Glomerular visceral epithelial cell (primary cell): ENCODE results near the gene PTDSS2.

Source experiments
- DNase-seq: peaks from one replicate; pipeline ENCODE4 v3.0.0-alpha.2; 2016; ENCODE audit errors: extremely low spot score

Gene PTDSS2

DNA sequence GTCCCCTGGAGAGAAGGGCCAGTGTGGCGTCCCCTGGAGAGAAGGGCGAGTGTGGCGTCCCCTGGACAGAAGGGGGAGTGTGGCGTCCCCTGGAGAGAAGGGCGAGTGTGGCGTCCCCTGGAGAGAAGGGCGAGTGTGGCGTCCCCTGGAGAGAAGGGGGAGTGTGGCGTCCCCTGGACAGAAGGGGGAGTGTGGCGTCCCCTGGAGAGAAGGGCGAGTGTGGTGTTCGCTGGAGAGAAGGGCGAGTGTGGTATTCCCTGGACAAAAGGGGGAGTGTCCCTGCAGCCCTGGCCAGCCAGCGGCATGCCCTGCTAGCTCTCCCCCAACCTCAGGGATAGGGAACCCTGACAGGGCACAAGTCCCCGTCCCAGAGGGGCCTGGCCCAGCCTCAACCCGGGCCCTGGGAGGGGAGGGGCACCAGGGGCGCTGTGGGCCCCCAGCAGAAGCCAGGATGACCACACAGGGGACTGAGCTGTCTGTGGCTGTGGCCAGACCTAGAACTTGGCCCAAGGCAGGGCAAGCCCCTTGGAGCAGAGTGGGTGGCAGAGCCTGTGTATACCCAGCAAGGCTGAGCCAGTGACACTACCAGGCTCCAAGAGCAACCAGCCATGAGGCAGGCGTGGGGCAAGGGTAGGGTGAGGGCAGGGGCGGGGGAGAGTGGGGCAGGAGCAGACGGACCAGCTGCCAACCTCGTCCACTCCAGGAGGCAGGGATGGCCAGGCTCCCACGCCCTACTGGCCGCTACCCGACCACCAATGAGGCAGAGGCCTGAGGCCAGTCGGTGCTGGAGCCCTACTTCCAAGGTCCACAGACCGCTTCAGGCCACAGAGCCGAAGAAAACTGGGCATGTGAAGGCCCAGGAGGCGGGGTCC lies 81.1 kb downstream of the PTDSS2 start:
- DNase-seq = no peak

DNA sequence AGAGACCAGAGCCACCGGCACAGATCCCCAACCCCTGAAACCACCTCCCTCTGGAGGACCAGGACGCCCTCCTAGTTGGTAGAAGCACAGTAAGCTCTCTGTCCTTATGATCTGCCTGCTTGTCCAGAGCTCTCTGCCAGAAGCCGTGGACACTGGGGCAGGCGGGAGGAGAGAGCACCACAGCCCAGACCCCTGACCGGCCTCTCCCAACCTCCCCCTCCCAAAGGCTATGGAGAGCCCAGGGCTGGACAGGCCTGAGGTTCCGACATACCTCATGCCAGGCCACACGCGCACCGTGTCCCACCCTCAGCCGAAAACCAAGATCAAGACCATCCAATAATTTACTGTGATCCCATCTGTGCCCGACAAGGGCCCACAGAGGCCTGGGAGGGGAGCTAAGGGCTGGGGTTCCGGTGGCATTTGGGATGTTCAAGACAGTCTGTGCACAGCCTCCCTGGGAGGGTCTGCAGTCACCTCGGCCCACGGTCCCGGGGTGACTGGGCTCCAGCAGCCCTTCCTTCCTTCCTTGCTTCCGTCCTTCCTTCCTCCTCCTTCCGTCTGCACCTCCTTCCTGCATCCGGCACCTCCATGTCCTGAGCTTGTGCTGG lies 81.9 kb downstream of the PTDSS2 start:
- no peak for DNase-seq

DNA sequence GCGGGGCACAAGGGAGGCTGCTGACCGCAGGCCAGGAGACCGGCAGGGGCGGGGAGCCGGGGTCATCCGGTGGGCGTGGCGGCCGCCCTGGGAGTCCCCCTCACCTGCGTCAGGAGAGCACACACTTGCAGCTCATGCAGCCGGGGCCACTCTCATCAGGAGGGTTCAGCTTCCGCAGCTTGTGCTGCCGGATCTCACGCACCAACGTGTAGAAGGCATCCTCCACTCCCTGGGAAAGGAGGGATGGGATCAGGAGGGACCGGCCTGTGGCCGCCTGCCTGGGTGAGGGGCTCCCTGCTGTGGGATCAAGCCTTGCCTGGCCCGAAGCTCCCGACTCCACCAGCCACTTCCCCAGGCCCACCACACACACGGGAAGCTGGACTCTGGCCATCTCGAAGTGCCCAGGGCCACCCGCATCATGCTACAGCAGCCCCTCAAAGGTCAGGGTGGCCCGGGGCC lies 82.5 kb downstream of the PTDSS2 start:
- no peak for DNase-seq

DNA sequence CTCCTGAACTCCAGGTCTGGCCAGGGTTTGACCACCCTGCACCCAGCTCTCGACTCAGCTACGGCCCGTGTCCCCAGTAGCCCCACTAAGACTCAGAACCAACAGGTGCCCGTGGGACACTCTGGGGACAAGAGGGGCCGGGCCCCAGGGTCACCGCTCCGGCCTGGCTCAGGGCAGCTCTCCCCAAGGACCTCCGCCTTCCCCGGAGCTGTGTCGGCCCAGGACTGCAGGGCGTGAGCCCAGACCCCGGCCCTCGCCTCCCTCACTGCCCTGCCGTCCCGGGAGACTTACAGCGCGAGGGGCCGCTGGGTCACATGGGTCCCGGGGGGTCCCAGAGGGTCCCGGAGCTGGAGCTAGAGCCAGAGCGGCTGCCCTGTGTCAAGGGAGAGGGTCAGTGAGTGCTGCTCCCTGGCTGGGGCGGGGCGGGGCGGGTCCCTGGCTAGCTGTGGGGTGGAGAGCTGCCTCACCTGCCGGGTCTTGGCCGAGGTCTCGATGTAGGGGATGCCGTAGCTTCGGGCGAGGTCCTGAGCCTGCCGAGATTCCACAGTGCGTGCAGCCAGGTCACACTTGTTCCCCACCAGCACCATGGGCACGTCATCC lies 83.0 kb downstream of the PTDSS2 start:
- DNase-seq = no peak

DNA sequence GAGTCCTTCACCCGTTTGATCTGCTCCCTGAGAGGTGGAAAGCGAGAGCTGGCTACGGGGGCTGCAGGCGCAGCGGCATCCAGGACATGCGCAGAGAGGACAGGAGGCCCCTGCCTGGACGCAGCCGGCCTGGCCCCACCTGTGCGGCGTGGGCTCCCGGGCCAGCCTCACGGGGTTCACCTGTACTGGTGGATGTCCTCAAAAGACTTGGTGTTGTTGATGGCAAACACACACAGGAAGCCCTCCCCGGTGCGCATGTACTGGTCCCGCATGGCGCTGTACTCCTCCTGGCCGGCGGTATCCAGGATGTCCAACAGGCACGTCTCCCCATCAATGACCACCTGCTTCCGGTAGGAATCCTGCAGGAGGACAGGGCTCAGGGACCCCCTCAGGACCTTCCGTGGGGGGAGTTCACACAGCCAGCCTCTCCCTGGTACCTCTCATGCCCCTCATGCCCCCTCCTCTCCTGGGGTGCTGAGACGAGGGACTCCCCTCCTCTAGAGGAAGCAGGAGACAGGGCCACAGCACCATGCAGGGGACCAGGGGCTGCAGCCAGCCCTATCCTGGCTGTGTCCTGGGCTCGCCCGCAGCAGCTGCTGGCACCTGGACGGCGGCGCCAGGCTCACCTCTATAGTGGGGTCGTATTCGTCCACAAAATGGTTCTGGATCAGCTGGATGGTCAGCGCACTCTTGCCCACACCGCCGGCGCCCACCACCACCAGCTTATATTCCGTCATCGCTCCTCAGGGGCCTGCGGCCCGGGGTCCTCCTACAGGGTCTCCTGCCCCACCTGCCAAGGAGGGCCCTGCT lies 83.7 kb downstream of the PTDSS2 start:
- DNase-seq = no peak

- DNase-seq = no peak
Measured at GRCh38 chr11:534396-535209, 84.5 kb downstream of the PTDSS2 start.

DNA sequence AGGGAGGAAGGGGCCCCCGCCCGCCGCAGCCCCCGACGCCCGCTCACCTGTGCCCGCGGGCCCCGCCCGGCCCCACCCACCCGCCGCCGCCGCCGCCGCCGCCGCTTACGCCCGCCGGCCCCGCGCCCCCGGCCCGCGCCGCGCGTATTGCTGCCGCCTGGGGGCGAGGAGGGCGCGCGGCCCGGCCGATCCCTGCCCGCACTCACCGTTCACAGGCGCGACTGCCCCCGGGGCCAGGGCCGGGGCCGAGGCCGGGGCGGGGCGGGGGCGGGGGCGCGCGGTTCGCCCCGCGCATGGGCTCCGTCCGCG lies 85.1 kb downstream of the PTDSS2 start:
- no peak for DNase-seq

GRCh38 chr11:535519-536454 lies 85.7 kb downstream of the PTDSS2 start, which contains the start of gene HRAS:
Gene HRAS (minus strand): TSS chr11:535576.
- peak; percentile 95 for DNase-seq

DNA sequence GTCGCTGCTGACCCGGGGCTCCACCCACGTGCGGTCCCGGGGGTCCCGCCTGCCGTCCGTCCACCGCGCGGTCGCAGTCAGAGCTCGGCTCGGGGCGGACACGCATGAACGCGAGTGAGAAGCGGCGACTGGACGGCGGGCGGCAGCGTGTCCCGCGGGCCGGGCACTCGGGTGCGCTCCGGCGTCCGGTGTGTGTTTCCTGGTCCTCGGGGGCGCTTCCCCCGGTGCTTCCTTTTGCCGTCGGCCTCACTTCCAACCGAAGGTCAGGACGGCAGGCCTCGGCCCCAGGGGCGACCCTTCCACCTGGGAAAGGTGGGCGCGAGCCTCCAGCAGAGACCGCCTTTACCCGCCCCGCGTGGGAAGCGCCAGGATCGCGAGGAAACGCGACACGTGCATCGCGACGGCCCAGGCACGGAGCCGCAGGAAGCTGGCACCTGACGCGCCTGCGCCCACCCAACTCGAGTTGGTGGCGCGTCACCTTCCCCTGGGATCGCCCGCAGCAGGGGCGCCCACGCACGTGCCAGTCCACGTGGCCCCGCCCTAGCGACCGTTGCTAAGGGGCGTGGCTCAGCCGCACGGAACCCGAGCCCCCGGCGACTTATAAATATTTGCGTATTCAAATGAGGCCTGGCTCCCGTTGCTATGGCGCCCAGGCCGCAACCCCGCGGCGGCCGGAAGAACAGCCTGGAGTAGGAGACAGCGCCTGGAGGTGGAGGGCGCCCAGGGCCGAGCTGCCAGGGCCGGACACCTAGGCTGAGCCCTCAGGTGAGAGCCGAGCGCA lies 87.0 kb downstream of the PTDSS2 start, which contains the start of gene LRRC56:
LRRC56 (plus strand) TSS at position 687 of the 781 bp plus-strand sequence. CDS start 3,158 bp downstream, outside the sequence.
- peak; percentile 55 for DNase-seq

- DNase-seq = no peak
Measured at GRCh38 chr11:537622-538430, 87.7 kb downstream of the PTDSS2 start.

DNA sequence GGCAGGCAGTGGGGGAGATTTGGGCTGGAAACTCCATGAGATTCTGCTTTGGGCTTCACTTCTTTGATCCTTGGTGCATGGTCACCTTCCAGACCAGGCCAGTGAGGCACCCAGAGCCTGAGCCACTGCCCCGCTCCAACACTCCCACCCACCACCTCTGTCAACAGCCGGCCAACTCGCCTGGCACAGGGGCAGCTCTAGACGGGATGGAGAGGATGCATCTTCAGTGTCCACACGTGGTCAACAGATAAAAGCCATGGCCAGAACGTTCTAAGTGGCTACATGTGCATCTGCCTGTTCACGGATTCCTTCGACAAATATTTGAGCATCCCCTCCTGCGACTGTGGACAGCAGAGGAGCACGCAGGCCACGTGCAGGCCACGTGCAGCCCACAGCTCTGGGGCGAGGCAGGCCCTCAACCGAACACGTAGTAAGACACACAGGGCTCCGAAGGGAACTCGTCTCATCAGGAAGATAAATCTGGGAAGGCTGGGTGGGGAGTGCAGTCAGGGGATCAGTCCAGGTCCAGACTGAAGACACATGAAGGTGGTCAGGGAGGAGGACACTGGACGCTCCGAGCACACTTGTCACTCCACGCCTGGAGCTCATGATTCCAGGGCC lies 88.5 kb downstream of the PTDSS2 start:
- DNase-seq = no peak

- no peak for DNase-seq
Measured at GRCh38 chr11:539971-540481, 89.9 kb downstream of the PTDSS2 start.
